HG03103 (cell line): ENCODE results near the gene ENO4.

Experiments used
- ATAC-seq: cut with Tn5 transposase; IDR thresholded peaks from one replicate; pipeline ENCODE4 v1.9.1; 2021; ENCODE audit warnings: low read depth; ENCODE audit not compliant: unreplicated experiment

Gene ENO4

DNA sequence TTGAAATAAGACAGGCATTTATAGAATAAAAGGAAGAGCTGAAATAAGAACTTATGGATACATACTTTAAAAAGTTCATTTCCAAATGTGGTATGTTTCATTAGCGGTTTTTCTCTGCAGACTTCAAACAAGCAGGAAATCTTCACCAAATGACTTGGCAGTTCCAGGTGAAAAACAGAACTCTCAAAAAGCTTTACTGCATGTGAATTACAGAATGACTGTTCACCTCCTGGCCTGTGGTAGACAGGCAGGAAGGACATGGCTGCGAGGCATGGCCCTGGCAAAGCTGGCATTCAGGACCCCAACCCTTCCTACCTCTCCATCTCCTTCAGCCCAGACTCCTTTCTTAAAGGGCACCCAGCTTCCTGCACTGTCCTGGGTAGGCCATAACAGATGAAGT, 21.2 kb upstream of the ENO4 start:
- no peak for ATAC-seq

DNA sequence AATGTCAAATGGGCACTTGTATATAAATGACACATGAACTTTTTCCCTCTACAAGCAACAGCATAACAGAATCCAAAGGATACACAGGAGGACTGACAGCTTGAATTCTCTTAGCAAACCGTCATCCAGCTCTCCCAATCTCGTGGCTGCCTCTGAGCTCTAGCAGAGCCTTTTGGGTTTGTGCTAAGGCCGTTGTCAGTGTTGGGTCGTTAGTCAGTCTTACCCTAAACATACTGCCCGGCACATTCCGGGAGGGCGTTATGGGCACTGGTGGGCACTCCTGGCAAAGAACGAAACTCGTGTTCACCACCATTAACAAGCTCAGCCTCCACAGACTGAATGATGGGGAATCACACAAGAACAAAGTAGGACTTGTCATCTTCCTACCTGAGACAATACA, 19.6 kb upstream of the ENO4 start:
- no peak for ATAC-seq

DNA sequence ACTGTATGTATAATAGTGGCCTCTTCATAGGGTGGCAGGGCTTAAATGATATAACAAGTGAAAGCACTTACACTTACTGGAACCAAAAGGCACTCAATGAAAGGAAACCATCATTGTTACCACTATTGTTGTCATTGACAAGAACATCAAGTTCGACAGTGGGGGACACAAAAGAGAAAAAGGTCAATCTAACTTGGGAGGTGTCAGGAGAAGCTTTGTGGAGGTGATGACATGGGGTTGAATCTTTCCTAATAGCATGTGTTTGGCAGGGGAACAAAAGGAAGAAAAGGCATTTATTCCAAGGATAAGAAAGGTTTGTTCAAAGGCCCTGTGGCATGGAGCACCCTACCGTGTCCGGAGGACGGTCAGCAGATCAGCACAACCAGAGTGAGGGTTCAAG, 18.2 kb upstream of the ENO4 start:
- no peak for ATAC-seq

DNA sequence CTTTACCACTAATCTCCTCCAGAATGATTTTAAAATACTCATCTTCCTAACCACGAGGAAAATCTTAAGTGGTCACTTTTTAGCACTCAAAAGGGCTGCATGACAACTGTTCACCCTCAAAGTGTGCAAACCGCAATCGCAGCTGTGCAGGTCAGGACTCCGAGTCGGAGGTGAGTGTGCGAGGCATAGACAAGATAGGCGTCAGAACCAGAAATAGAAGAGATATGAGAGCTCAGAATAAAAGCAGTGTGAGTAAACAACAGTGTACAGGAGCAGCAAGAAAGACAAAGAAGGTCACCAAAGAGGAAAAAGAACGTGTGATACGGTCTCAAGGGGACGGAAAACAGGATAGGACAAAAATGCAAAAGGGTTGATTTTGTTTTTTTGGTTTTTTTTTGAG, 17.5 kb upstream of the ENO4 start:
- no peak for ATAC-seq

DNA sequence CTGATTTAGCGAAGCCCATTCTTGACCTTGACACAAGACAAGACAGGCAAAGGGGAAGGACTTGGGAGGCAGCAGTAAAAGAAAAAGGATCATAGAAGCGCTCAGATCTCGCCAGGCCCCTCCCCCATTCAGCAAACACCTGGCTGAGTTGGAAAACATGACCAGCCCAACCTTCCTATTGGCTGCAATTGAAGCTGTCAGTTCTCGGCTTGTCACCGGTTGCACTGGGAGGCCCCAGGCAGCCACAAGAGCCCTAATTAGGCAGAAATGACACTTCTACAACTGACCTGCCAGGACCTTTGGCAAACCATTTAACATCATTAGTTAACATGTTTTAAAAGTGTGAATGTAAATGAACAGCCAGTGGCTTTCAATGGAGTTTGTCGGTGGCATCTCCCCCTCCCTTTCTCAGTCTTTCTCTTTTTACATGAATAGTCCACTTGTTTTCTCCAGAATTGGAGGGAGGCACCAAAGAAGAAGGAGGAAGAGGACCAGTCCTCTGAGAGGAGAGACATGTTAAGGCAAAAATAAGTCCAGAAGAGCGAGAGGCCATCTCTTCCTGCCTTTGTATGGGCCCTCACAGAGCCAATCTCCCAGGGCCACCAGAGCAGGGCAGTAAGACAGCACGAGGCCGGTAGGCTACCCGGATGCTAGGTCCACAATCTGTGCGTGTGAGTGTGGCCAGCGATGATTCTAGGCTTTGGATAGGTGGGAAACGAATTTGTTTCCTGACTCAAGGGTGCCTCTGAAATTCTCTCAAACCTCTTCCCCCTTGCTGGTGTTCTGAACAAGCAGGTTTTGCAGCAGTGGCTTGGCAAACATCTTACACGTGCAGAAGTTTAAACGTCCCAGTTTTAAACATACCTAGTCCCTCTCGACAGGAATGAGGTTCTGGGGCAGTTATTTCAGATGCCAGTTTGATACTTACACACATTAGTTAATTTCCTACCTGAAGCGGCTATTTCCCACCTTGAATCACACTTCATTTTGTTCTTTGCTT, 15.0 kb upstream of the ENO4 start:
- no peak for ATAC-seq

DNA sequence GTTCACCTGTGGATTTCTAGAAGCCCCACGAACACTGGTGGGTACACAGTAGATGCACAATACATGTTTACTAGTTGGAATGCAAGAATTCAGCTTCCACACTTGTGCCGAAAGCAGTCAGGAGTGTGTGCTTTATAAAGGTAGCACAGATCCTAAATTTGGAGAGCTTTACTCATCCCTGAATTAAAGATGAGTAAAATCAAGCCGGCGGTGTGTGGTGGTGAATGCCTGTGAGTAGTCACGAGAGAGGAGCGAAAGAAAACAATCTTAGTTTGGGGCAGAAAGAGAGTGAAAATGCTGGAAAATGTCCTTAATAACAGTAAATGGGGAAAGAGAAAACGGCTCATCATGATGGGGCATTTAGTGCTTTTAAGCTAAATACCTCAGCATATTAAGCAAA, 13.6 kb upstream of the ENO4 start:
- no peak for ATAC-seq

DNA sequence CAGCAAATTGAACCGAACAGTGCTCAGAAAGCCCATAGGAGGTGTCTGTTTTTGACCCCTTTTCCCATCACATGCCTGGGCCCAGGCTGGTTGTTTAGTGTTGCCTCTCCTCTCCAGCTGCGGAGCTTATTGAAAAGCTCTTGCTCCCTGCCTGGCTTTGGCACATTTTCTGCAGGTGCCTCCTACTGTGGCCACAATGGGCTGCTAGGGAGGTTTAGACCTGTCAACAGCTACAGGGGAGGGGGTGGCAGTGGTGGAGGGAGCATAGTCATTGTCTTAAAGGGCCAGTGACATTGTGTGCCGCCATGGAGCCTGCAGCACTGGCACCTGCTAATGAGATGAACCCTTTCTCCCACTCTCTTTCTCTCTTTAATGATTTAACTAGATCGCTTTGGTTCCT, 13.2 kb upstream of the ENO4 start:
- no peak for ATAC-seq

DNA sequence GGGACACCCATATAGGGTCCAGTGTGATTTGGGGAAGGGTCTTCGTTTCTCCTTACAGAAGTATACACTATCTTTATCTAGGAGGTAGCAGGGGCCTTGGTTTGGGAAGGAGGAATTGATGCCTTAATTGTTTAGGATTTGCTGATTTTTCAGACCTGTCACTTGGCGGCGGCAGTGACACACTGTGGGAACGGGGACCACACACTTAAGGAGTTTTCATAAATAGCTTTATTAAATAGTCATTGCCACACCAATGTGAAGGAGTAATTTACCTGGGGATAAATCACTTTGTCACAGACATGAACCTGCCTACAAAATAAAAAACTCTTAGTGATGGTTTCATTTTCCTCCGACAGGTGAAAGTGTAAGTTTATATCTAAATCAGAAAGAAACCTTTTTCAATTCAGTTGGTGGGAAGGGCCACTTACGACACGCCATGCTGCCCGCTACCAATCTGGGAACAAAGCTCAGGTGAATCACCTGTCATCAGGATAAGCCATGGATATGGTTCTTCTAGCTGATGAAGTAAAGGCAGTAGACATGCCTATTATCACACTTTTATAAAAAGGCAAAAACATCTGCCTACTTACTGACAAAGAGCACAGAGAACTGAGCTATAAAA, 12.3 kb upstream of the ENO4 start:
- ATAC-seq: no peak

DNA sequence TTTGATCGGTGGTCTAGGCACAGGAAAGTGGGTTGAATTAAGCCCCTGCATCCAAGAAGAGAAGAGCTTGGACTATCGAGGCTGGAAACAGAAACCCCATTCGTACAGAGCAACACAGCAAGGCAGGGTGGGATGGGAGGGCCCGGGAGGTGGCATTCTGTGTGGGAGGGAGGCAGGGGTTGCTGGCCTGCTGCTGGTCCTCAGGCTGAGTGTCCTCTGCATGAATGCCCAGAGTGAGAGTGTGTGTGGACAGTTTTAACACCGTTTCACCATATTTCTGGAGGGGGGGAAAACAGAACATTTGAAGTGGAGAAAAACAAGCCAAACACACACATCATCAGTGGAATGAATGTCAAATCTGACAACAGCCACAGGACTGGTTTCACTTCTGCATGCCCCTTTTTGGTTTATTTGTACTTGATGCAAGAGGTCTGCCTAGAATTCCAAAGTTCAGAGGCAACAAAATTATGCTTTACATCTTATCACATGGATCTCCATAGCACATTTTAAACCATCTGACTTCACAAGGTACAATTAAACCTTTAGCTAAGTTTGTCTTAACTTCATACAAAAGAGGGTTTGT, 11.1 kb upstream of the ENO4 start:
- peak; percentile 93 for ATAC-seq

DNA sequence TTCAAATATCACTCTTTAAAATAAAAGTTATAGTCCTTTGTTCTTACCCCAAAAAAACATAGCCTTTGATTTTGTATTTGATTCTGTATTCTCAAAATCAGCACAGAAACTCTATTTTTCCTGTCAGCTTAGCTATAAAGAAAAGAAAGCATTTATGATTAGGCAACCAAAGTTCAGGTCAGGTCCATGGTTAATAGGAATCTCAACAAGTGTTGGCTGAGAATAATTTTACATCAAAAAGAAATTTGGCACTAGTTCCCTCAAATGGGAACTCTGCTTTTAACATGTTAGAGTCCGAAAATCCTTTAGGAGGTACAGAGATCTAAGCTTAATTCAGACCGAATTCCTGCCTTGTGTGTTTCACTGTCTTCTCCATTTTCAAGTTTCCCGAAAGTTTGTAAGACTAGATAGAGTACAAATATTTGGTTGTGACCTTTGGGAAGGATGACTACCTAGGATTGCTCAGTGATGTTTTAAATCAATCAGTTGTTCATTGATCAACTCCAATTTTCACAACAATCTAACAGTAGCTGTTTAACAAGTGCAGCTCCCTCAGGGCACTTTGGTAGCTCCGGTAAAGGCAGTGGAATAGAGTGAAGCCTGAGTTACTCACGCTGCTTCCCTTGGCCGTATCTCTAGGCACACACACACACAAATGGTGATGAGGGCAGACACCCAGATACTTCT, 8.8 kb upstream of the ENO4 start:
- no peak for ATAC-seq

DNA sequence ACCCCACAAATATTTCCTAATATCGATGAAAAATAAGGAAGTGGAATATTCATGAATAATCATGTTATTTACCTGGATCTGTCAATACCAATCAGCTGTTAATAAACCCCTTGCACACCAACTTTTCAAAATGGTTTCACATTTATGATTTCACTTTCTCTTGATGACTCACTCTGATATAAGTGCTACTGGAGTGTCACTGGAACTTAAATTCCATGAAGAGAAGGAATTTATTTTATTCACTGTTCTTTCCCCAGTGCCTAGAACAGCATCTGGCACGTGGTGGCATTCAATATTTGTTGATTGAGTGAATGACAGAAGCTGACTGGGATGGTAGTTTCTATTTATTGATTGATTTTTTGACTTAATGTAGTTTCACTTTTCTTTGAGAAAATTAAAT, 3.5 kb upstream of the ENO4 start:
- no peak for ATAC-seq

DNA sequence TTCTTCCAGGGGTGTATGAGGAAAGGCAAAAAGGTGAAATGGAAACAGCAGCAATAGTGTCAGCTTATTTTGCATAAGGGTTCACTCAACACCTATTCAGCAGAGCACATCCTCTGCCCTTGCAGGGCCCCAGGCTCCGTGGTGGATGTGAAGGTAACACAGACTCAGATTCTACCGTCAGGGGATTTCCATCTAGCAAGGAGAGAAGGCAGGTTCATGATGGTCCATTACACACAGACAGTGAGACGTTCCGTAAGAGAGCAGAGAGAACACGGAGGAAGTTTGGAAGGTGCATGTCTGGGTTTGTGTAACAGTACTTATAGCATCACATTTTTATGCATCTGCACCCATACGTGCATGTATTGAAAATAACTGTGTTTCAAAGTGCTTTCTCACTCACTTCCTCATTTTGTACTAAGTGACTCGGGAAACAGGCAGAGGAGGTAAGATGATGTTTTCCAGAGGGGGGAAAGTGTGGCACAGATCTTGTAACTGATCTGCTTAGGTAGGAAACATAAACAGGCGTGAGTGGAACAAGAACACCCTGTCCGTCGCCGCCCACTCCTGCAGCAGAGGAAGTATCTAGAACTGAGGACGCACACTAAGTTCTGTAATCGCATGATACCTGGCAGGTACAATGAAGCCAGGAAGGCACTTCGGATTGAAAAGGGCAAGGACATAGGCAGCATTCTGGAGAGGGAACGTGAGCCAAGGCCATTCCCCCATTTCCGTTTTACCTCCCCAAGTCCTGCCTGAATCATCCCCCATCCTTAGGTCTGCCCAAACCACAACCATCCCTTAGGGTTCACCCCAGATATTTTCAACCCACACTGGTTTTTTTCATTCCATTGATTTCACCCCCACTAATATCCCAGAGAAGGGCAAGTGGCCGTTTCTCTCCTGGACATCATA, 1.0 kb upstream of the ENO4 start:
- ATAC-seq: peak; percentile 57

DNA sequence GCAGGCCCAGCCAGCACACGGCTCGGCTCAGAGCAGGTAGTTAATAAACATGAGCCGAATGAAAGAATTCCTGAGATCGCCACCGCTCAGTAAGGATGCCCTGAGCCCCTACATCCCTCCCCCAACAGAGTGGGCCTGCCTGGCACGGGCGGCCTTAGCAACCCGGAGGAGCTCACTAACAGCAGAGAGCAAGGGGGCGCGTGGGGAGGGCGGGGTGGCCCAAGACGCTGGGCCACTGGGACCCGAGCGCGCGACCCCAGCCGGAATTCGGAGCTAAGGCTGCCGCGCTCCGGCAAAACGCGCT, 403 bp upstream of the ENO4 start:
- no peak for ATAC-seq

DNA sequence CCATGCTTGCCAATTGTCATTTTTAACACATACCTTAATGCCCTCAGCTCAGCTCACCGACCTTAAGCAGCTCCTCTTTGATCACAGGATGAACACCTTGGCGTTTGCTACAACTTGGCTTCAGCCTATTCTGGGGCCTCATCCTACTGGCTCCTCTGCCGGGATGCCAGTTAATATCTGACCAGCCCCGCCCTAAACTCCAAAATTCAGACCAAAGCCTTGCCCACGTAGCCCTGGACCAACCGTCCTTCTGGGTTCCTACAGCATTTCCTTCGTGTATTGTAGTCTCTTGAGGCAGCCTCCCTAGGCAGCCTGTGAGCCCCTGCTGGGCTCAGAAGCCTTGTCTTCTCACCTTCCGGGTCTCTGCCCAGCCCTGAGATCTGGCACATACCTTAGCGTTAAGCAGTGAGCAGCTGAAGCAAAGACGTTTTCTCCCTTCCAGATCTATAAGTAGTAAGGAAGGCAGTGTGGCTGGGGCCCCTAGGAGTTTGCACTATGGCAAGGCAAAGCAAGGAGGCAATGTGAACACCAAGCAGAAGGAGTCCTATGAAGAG, 836 bp downstream of the ENO4 start:
- no peak for ATAC-seq

DNA sequence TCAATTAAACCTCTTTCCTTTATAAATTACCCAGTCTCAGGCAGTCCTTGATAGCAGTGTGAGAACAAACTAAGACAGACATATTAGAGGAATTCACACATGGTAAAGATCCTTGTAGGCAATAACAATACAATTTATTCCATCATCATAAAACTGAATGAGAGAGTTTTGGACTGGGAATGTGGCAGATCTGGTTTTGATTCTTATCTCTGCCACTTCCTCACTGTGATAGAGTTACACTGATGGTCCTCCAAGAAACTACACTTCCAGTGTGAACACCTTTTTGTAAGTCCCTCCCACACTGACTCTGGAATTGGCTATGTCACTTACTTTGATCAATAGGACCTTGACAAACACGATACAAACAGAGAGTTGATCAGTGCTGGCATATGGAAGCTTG, 2.9 kb downstream of the ENO4 start:
- no peak for ATAC-seq

DNA sequence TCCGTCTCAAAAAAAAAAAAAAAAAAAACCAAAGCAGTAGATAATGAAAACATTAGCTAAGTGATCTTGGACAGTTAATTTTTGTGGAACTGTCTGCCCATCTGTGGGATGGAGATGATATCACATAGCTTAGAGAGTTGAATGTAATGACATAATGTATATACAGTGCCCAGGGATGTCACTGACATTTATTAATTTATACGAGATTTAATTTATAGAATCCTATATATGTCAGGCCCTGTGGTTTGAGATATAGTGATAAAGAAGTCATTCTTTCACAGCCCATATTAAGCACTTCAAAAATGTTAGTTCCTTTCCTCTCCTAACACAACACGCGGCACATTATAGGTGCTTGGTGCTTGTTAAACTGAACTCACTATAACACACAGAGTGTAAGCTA, 4.0 kb downstream of the ENO4 start:
- no peak for ATAC-seq

DNA sequence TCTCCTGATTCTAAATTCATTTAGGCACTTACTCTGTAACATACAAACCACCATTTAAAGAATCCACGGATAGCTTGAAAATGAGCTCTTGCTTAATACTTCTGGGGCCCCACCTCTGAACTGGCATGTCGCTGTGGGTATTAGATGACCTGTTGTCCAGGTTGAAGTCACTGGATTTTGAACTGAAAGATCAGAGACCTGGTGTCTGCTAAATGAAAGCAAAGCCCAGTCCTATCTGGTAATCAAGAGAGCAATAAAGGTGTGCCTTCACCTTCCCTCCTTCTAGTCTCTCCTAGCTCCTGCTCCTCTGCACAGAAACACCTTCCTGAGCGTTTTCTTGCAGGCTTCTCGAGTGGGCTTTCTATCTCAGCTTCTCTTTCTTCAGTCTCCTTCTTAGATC, 4.4 kb downstream of the ENO4 start:
- ATAC-seq: no peak

DNA sequence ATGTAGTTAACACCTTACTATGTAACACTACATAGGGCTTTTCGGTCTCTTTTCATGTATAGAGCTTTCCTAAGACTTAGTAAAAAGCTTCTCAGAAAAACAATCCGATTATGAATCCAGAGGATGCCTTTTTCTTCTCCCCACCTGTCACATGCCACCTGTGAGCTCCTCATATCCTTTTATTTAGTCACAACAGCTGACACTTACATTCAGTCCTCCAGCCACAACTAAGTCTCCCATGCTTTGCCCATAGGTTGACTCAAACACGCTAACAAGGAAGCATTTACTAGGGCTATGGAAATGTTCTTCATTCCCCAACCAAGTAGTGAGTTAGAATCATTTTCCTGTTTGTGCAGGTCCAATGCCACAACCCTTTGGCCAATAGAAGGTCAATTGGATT, 7.9 kb downstream of the ENO4 start:
- no peak for ATAC-seq

DNA sequence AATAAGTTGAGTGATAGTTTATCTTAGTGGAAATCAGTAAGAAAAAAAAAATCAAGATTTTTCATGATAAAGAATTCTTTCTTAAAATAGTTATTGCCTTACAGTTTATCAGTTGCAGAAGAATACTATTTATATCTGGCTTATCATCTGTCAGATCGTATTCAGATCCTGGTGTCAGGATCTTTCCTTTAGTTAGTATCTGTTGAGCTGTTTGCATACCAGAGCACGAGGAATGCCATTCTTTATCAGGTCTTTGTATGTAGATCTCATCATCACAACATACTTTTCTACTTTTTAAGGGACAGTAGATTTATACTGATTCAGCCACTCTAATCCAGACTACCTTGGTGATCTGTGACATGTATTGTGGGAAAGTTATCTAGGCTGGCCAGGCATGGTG, 12.5 kb downstream of the ENO4 start:
- ATAC-seq: no peak

DNA sequence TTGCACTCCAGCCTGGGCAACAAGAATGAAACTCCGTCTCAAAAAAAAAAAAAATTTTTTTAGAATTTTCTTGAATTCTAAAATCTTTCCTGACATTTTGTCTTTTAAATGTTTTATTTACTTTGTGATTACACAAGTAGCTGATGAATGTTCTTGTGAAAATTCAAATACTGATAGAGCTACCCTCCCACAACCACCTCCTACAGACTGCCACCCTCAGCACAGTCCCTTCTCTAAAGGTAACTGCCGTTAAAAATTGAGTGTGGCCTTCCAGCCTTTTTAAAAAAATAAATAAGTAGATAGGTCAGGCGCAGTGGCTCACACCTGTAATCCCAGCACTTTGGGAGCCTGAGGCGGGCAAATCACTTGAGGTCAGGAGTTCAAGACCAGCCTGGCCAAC, 15.1 kb downstream of the ENO4 start:
- no peak for ATAC-seq
